NCI-H748 (cell line): ENCODE results near the gene RAB26.
"Not testable (repeated sequence)": the region's sequence is repeated elsewhere in the genome, so short reads cannot be mapped to it uniquely, and the experiment has no call there.

Source experiments
- DNase-seq: peaks from one replicate; lab custom pipeline; 2025; ENCODE audit not compliant: unreplicated experiment; lab: John Stamatoyannopoulos, UW

RAB26 gene

GRCh38 chr16:2147981-2148671, at the start of gene RAB26:
TSS of gene RAB26 (plus strand) at chr16:2148625. CDS start at chr16:2148784, 159 bp downstream.
- peak; percentile 75 for DNase-seq

GRCh38 chr16:2101581-2101980, 46.8 kb upstream of the RAB26 start:
- DNase-seq = not testable (repeated sequence)

DNA sequence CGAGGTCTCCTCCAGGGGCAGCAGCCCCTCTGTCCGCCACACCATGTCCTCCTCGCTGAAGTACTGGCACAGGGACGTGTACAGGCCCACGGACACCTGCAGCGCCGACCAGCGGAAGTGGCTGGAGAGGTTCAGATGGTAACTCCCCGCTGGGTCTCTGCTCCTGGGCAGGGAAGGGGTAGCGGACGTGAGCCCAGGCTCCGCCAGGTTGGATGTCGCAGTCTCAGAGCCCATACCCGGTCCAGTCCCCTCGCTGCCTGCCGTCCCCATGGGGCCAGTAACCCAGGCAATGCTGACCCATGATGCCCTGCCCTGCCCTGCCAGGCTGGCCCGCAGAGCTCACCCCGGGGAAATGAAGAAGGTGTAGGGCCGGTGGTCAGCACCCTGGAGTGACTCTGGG, 46.0 kb upstream of the RAB26 start:
- DNase-seq = no peak

DNA sequence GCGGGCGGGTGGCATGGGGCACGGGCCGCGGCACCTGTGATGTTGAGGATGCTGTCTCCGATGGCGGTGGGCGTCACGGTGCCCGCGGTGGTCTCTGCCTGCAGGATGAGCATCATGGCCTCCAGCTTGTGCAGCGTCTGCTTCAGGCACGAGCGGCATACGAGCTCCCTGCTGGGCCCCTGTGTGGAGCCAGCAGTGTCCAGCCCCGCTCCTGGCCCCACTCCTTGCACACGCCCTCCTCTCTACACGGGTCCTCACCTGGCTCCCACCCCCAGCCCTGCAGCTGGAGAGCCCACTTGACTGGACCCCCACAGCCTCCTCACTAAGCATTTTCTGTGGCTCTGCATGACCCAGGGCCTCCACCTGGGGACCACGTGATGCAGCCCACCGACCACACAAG, 44.0 kb upstream of the RAB26 start:
- not testable (repeated sequence) for DNase-seq

GRCh38 chr16:2105291-2105690, 43.1 kb upstream of the RAB26 start:
- DNase-seq = not testable (repeated sequence)

GRCh38 chr16:2105769-2106168, 42.7 kb upstream of the RAB26 start:
- not testable (repeated sequence) for DNase-seq

DNA sequence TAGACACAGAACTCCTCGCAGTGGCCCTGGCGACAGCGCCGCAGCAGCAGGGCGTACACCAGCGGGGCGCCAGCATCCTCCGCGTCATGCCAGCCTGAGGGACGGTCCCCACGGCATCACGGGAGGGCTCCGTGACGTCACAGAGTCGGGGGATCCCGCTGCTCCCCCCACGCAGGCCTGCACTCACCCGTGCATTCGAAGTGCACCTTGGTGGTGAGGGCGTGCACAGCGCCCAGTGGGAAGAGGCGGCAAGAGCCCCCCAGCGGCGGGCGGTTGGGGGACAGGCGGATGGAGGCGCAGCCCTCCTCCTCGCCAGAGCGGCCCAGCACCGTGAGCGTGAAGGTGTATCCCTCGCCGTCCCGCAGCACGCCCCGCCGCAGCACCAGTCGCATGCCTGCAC, 42.2 kb upstream of the RAB26 start:
- not testable (repeated sequence) for DNase-seq

GRCh38 chr16:2107121-2107790, 41.2 kb upstream of the RAB26 start:
- DNase-seq = not testable (repeated sequence)

- not testable (repeated sequence) for DNase-seq
These were observed 40.7 kb upstream of the RAB26 start for GRCh38 chr16:2107791-2108125.

DNA sequence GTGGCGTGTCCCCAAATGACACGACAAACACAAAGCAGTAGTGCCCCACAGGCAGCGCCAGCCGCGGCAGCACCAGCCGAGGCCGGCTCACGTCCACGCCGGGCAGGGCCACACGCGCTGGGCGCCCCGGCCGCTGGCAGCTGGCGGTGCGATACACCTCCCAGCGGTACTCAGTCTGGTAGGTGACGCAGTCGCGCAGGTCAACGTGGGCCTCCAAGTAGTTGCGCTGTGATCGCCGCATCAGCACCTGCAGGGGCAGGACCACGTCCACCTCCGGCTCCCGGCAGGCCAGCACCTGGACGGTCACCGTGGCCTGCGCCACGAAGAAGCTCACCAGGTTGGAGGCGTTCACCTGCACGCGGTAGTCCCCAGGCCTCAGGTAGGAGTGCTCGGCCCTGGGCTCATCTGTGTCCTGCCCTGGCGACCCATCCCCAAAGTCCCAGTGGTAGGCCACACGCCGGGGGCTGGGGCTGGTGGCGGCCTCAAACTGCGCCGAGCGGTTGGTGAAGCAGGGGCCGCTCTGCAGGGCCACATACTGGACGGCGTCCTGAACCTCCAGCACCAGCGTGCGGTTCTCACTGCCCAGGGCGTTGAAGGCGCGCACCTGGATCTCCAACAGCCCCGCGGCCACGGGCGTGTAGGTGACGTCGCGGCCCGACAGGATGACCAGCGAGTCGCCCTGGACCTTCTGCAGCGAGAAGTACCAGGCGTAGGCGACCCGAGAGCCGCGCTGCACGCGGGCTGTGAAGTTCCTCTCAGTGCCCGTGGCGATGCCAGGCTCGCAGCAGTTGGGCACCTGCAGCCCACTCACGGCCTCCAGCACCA, 39.8 kb upstream of the RAB26 start:
- not testable (repeated sequence) for DNase-seq

DNA sequence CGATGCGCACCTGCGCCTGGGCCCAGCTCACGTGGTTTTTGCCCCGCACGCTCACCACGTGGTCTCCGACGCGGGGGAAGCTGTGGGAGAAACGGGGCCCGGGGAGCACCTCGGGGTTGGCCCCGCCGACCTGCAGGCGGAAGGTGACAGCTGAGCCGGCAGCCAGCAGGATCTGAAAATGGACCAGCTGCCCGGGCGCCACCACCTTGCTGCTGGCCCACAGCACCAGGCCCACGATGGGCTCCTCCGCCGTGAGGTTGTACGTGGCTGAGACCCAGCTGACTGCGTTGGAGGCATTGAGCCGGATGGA, 39.2 kb upstream of the RAB26 start:
- not testable (repeated sequence) for DNase-seq

GRCh38 chr16:2109872-2110271, 38.6 kb upstream of the RAB26 start:
- not testable (repeated sequence) for DNase-seq

- DNase-seq = not testable (repeated sequence)
These were observed 38.0 kb upstream of the RAB26 start for GRCh38 chr16:2110332-2111008.

DNA sequence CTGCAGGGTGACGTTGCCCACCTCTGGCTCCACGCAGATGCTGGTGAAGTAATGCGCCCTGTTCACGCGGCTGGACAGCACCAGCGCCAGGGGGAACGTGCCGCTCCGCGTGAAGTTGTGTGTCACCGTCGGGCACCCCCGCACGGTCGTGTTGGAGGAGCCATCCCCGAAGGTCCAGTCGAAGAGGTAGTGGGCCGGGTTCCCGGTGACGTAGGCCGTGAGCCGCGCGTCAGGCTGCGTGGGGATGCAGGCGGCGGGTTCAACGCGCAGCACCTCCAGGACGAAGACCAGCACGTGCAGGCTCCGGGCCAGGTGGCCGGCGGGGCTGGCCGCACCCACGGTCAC, 37.4 kb upstream of the RAB26 start:
- not testable (repeated sequence) for DNase-seq

GRCh38 chr16:2111412-2112335, 36.8 kb upstream of the RAB26 start:
- DNase-seq = not testable (repeated sequence)

- DNase-seq = not testable (repeated sequence)
These were observed 35.8 kb upstream of the RAB26 start for GRCh38 chr16:2112539-2113106.

GRCh38 chr16:2114225-2114624, 34.2 kb upstream of the RAB26 start:
- DNase-seq = not testable (repeated sequence)

- DNase-seq = not testable (repeated sequence)
These were observed 33.4 kb upstream of the RAB26 start for GRCh38 chr16:2114885-2115590.

DNA sequence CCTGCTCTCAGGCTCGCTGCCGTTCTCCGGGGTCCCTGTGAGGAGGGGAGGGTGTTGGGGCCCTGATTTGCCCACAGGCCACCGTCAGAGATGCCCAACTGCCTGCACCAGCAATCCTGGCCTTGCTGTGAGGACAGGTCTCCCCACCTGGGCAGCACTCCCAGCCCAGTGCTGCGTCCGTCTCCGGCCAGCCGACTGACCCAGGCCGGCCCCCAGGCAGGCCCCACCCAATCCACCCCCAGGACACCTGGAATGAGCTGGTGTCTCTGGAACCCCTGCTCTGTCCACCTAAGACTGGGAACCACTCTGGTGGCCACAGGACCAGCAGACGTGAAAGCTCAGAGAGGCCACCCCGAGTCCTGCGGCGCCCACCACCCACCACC, 32.8 kb upstream of the RAB26 start:
- no peak for DNase-seq
